ENCODE results near the gene ZGPAT.
"Not testable (repeated sequence)": the region's sequence is repeated elsewhere in the genome, so short reads cannot be mapped to it uniquely, and the experiment has no call there.

The ZGPAT gene

DNA sequence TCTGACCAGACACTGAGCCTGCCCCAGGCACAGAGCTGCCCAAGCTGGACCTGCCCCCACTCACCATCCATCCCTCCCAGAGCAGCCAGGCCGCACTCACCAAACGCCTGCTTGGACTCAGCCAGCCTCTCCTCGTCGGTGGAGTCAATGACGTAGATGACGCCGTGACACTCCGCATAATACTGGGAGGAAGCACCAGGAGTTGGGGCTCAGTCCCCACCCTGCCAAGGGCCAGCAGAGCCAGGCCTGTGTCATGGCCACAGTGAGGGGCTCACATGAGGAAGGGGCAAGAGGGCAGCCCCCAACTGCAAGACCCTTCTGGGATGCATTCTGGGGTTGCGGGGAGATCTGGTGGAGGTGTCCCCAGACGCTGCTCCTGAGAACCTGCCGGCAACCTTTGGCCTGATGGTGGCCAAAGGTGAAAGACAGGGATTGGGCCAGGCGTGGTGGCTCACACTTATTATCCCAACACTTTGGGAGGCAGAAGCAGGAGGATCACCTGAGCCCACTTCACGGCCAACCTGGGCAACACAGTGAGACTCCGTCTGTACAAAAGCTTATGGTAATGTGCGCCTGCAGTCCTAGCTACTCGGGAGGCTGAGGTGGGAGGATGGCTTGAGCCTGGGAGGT lies 5.7 kb upstream of the ZGPAT start:
- in situ Hi-C loops (cut with MboI; ENCODE audit: low sequenced_read_pairs): no loop called here

DNA sequence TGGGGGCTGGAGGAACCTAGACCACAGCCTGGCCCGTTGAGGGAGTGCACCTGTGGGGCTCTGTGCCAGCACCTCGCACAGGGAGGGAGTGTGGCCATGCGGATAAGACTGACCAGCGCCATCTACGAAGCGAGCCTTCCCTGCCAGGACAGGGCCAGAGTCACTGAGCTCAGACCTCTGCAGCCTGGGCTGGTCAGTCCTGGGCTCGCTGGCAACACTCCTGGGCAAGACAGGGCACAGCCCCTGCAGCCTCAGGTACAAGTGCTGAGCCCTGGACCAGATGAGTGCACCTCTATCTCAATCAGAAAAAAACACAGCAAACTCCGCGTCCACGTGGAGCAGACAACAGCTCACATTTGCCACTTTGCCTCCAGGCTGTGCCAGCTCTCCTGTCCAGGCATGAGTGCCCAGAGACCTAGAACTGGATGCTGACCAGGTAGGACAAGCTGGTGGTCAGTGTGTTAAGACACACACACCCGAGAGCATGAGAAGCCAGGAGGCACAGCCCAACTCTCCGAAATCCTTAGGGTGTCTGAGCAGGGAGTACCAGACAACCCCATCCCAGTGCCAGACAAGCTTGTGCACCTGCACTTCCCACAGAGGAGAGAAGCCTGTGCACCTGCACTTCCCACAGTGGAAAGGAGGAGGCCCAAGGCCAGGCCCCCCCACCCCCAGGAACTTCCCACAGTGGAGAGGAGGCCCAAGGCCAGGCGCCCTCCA lies 4.9 kb upstream of the ZGPAT start:
- in situ Hi-C loops (cut with MboI; ENCODE audit: low sequenced_read_pairs): no loop called here

DNA sequence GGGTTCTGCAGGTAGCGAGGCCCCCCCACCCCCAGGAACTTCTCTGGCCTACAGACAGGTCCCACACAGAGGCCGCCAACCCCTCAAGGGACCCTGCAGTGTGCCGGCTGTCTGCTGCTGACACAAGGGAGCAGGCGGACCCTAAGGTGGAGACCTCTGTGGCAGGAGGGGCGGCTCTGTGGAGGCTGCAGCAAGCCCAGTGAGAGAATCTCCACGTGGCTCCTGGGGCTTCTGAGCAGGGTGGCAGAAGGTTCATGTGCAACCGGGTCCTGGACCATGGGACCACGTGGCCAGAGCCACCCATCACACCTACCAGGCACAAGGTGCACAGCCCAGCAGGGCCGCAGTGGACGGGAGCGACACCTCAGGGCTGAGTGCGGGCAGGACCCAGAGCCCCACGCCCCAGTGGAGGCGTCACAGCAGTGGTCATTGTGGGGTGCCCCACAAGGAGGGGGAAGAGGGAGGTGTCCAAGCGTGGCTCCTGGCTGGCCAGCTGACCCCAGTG lies 4.3 kb upstream of the ZGPAT start:
- in situ Hi-C loops (cut with MboI; ENCODE audit: low sequenced_read_pairs): no loop called here

DNA sequence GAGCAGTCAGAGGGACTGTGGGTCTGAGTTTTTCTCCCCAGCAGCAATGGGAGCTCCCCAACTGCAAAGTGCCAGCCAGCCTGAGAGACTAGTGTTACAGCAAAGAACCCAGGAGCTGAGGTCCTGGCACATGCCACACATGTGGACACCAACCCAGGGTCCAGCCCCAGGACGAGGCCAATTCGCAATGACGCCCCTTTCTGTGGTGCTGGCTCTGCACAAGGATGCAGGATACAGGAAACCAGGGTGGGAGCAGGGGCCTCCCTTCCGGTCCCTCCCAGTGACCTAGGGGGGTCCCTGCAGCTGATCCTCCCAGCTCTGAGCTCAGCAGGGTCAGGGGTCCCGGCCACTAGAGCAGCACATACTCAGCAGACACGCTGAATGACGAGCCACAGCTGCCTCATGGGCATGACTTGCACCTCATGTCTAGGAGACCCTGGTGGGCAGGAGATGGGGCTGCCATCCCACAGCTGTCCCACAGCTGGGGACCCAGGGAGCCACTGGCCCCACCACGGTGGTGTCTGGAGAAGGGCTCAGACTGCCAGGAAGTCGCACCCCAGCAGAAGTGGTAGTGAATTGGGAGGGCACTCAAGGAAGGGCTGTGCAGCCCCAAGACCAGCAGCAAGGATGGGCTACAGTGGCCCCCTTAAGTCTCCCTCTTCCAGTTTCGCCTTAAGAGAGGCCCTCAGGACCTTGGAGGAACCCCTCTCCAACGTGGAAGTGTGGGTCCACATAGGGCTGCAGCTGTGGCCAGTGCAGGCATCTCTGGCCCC lies 3.7 kb upstream of the ZGPAT start:
- in situ Hi-C loops (cut with MboI; ENCODE audit: low sequenced_read_pairs): no loop called here

DNA sequence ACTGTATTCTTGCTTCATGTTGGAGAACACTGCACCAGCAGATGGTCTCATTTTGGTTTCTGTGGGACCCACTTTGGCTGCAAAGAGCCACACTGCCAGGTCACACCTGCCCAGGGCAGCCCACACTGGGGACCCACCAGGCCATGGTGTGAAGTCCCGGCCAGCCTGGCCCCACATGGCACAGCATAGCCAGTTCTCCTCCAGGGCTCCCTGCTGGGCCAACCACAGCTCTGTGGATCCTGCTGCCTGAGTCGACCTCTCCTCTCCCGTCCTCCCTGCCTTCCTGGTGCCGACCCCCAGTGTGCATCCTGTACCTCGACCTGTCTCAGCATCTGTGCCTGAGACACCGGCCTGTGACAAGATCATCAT lies 3.1 kb upstream of the ZGPAT start:
- in situ Hi-C loops (cut with MboI; ENCODE audit: low sequenced_read_pairs): no loop called here

DNA sequence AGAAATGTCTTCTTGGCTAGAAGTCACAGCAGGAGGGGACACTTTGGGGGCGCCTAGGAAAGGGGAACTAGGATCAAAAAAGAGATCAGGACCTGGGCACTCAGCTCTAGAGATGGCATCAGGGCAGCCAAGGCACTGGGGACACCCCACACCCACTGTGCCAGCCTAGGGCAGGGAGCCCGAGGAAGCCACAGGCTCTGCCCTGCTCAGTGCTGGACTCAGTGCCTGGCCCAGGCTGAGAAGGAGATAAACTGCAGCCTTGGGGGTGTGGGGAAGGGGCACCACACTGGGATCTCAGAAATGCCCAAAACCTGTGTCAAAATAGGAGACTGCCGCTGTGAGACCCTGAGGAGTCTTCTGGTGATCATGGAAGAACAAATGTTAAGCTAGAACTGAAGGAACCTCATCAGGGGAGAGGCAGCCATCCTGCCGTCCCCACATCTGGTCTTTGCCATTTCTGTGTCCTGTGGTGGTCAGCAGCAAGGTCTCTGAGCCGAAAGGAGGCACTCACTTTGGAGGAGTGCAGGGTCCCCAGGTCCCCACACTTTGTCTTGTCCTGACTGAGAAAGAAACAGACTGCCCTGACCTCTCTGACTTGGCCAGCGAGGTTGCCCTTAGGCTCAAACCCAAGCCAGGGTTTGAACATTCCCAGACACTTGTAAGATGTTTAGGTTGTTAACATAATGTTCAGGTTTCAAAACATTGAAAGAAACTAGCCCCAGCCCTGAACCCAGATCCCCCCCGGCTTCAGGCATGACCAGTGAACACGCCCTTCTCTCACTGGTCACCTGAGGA lies 2.4 kb upstream of the ZGPAT start:
- in situ Hi-C loops (cut with MboI; ENCODE audit: low sequenced_read_pairs): no loop called here

DNA sequence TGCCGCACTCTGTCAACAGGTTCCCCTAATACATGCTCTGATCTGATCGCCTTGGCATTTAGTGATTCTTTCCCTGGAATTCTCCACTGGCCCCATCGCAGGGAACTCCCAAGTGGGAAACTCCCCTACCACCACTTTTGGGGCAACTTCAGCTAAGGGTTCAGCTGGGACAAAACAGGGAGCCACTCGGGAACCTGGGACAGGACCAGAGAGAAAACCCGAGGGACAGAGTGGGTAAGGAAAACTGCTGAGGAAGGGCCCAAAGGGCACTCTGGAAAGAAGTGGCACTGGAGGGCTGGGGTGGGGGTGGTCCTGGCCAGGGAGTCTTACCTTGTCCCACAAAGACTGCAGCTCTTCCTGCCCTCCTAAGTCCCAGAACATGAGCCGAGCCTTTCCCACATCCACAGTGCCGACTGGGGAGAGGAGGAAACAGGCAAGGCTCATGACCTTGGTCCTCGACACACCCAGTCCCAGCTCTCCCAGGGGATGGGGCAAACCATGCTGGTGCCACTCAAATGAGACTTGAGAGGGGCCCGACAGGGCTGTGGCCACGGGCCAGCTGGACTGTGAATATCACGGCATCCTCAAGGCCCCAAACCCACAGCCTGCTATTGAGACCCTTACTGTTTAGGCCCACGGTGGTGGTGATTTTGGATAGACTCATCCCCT lies 1.7 kb upstream of the ZGPAT start:
- in situ Hi-C loops (cut with MboI; ENCODE audit: low sequenced_read_pairs): no loop called here

DNA sequence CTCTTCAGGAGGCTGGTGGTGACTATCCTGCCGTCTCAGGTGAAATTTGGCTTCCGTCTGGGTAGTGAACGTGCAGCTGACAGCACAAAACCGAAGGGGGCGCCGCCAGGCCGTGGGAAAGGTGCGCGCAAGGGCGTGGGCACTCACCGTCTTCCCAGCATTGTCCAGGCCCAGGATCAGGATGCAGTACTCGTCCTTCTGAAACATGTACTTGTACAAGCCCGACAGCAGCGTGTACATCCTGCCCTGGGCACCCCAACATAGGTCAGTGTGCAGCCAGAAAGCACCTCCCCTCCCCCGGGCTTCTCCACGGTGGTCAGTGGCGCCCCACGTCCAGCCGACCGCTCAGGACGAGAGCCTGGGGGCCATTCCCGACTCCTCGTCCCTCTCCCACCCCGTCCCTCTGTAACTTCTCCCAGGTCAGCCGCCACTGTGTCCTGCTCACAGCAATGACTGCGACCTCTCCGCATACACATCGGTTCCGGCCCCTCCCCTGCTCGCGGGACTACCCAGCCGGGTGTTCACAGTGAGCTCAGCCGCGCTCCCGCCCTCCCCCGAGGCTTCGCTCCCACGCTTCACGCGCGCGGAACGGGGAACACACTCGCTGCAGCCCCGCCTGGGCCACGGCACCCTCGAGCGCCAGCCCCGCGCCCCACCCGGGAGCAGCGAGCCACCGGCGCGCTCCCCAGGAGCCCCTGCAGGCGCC lies 834 bp upstream of the ZGPAT start:
- in situ Hi-C loops (cut with MboI; ENCODE audit: low sequenced_read_pairs): no loop called here

DNA sequence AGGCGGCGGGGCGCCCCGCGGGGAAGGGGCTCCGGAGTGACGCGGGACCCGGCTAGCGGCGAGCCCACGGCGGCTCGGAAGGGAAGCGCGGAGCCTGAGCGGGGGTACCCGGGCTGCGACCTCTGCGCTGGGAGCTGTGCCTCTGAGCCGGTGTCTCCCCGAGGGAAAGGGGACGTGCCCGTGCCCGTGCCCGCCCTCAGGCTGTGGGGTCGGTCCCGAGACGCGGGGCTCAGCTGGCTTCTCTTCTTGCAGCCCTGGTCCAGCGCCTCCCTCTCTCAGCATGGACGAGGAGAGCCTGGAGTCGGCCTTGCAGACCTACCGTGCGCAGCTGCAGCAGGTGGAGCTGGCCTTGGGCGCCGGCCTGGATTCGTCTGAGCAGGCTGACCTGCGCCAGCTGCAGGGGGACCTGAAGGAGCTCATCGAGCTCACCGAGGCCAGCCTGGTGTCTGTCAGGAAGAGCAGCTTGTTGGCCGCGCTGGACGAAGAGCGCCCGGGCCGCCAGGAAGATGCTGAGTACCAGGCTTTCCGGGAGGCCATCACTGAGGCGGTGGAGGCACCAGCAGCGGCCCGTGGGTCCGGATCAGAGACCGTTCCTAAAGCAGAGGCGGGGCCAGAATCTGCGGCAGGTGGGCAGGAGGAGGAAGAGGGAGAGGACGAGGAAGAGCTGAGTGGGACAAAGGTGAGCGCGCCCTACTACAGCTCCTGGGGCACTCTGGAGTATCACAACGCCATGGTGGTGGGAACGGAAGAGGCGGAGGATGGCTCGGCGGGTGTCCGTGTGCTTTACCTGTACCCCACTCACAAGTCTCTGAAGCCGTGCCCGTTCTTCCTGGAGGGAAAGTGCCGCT lies 686 bp downstream of the ZGPAT start:
- in situ Hi-C loops (cut with MboI; ENCODE audit: low sequenced_read_pairs): no loop called here

DNA sequence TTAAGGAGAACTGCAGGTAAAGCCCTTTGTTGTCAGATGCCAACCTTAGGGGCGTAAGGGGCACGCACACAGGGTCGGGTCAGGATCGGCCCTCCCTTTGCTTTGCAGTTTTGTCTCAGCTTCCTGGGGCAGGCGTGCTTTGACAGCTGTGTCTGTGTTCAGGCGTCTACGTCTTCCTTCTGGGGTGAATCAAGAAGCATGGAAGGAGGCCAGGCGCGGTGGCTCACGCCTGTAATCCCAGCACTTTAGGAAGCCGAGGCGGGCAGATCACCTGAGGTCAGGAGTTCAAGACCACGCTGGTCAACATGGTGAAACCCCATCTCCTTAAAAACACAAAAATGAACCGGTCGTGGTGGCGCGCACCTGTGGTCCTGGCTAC lies 1.3 kb downstream of the ZGPAT start:
- in situ Hi-C loops (cut with MboI; ENCODE audit: low sequenced_read_pairs): no loop called here

DNA sequence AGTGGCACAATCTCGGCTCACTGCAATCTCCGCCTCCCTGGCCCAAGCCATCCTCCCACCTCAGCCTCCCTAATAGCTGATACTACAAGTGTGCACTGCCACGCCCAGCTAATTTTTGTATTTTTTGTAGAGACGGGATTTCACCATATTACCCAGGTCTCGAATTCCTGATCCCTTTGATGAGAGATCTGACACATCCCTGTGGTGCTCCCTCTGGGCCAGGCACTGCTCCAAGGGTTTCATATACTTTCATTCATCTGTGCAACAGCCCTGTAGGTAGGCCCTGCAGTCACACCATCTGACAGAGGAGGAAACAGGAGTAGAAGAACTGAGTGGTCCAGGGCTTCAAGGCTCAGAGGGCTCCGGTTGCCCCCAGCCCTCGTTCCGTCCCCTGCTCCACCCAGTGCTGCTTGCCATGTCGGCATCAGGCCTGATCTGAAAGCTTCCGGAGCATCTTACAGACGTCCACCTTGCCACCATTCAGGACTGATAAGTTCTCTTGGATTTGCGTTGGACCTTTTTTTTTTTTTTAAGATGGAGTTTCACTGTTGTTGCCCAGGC lies 3.3 kb downstream of the ZGPAT start:
- in situ Hi-C loops (cut with MboI; ENCODE audit: low sequenced_read_pairs): no loop called here

DNA sequence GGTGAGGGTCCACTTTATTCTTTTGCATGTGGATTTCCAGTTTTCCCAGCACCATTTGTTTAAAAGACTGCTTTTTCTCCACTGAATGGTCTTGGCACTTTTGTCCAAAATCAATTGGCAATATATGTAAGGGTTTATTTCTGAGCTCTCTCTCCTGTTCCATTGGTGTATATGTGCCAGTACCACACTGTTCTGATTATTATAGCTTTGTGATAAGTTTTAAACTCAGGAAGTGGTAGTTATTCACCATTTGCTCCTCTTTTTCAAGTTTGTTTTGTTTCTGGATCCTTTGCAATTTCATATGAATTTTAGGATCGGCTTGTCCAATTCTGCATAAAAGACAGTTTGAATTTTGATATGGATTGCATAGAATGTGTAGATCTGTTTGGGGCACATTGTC lies 4.4 kb downstream of the ZGPAT start:
- in situ Hi-C loops (cut with MboI; ENCODE audit: low sequenced_read_pairs): no loop called here

DNA sequence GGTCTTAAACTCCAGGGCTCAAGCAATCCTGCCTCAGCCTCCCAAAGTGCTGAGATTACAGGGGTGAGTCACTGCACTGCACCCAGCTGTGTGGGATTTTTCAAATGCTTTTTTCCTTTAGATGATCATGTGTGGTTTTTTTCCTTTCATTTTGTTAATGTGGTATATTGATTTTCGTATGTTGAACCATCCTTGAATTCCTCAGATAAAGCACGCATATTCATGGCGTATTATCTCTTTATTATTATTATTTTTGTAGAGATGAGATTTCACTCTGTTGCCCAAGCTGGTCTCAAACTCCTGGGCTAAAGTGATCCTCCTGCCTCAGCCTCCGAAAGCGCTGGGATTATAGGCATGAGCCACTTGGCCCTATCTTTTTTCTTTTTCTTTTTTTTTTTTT lies 7.0 kb downstream of the ZGPAT start:
- in situ Hi-C loops (cut with MboI; ENCODE audit: low sequenced_read_pairs): no loop called here

DNA sequence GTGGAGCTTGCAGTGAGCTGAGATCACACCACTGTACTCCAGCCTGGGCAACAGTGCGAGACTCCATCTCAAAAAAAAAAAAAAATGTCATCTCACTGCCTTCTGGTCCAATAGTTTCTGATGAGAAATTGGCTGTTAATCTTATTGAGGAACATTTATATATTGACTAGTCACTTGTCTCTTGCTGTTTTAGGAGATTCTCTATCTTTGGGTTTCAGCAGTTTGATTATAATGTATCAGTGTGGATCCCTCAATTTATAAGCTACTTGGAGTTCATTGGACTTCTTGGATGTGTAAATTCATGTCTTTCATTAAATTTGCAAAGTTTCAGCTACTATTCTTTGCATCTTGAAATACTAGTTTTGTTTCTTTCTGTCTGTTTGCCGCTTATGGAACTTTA lies 11.2 kb downstream of the ZGPAT start:
- in situ Hi-C loops (cut with MboI; ENCODE audit: low sequenced_read_pairs): no loop called here

DNA sequence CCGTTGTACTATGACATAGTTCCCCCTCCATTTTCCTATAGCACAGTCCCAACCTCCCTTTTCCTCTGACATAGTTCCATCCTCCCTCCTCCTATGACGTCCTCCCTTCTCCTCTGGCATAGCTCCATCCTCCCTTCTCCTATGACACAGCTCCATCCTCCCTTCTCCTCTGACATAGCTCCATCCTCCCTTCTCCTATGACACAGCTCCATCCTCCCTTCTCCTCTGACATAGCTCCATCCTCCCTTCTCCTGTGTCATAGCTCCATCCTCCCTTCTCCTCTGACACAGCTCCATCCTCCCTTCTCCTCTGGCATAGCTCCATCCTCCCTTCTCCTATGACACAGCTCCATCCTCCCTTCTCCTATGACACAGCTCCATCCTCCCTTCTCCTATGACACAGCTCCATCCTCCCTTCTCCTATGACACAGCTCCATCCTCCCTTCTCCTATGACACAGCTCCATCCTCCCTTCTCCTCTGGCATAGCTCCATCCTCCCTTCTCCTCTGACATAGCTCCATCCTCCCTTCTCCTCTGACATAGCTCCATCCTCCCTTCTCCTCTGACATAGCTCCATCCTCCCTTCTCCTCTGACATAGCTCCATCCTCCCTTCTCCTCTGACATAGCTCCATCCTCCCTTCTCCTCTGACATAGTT lies 15.3 kb downstream of the ZGPAT start:
- in situ Hi-C loops (cut with MboI; ENCODE audit: low sequenced_read_pairs): not testable (repeated sequence)

DNA sequence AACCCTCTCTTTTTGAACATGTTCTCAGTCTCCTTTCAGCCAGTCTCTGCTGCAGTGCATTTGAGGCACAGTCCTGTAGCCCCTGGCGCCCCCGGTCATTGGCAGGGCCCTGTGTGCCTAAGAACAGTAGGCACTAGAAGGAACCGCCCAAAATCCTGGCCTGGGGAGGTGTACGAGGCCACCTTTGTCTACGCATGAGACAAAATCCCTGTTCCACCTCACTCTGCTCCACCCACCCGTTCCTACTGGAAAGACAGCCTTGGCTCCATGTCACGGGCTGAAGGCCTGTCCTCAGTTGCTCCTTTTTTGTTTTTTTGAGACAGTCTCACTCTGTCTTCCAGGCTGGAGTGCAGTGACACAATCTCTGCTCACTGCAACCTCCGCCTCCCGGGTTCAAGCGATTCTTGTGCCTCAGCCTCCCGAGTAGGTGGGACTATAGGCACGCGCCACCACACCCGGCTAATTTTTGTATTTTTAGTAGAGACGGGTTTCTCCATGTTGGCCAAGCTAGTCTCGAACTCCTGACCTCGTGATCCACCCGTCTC lies 22.4 kb downstream of the ZGPAT start:
- in situ Hi-C loops (cut with MboI; ENCODE audit: low sequenced_read_pairs): not testable (repeated sequence)

DNA sequence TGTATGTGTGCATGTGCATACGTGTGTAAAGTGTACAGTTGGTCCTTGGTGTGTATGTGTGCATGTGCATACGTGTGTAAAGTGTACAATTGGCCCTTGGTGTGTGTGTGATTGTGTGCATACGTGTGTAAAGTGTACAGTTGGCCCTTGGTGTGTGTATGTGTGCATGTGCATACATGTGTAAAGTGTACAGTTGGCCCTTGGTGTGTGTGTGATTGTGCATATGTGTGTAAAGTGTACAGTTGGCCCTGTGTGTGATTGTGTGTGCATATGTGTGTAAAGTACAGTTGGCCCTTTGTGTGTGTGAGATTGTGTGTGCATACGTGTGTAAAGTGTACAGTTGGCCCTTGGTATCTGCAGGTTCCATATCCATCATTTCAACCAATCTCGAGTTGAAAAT lies 23.6 kb downstream of the ZGPAT start:
- in situ Hi-C loops (cut with MboI; ENCODE audit: low sequenced_read_pairs): no loop called here
